Motor neuron (in vitro differentiated cells): ENCODE results near the gene EVX1. TPM values are rescaled to one million over a fixed set of nuclear protein-coding genes. Genes with fewer than 3 reads are reported as not detected.

ENCODE experiments used
- ATAC-seq, 8 experiments: fragments of 200-7000 bp; cut with Tn5 transposase; replicated peaks in 6 of 8; 2 replicates each; pipeline ENCODE4 v1.8.0; 2021; ENCODE audit warnings: mild to moderate bottlenecking in 8 of 8, moderate library complexity in 8 of 8
- H3K27ac ChIP-seq, 2 donors: fragments of 250-450 bp; sonication (Bioruptor Pico); 2 replicates each; pipeline ENCODE4 v1.9.0; 2021; ENCODE audit warnings: antibody characterized with exemption in 2 of 2, mild to moderate bottlenecking in 2 of 2, moderate library complexity in 1 of 2
- H3K4me1 ChIP-seq, 2 donors: fragments of 250-450 bp; sonication (Bioruptor Pico); replicated peaks in 1 of 2; 2 replicates each; pipeline ENCODE4 v1.6.1; 2021; ENCODE audit warnings: antibody characterized with exemption in 2 of 2, mild to moderate bottlenecking in 2 of 2, moderate library complexity in 1 of 2
- H3K4me3 ChIP-seq, 5 donors: fragments of 250-450 bp; sonication (Bioruptor Pico); 2 replicates each; pipeline ENCODE4 v1.9.0; 2021; ENCODE audit warnings: antibody characterized with exemption in 5 of 5, mild to moderate bottlenecking in 5 of 5, moderate library complexity in 4 of 5
- WGBS, 10 experiments: fragments of 450-650 bp; shearing (Covaris generic); methylation state at CpG; one replicate each; pipeline ENCODE4 v1.0.0; 2022; 5-methylcytosine and 5-hydroxymethylcytosine counted together
- in situ Hi-C, 9 experiments: fragments of 400-800 bp; cut with MboI; loops; one replicate each; pipeline ENCODE4 v1.15.0; 2021; ENCODE audit warnings: low sequenced_read_pairs in 9 of 9, low pct_unique_long_range_greater_than_20kb in 2 of 9; ENCODE audit not compliant: unreplicated experiment in 9 of 9
- total RNA-seq, 8 experiments: library from RNA; unstranded; fragments of 300-600 nt; gene quantifications; 2 replicates each; pipeline versions ENCODE4 v1.2.3 to v1.2.4, GENCODE V29; 2022

Gene EVX1
- total RNA-seq, 8 experiments from 2014 or later, result 0.05 to 0.85 (median 0.21) TPM; not detected in 2

GRCh38 chr7:27221201-27221797 lies 21.3 kb upstream of the EVX1 start:
- no peak for ATAC-seq
- peaks cover 0 to 6% of the 10 kb centered on the region in 2 donors for H3K4me1 ChIP-seq
- WGBS, 10 experiments, result 40 to 89% (median 67%) methylated on average over 1 to 3 of the region's 3 CpGs; no CpG with 5 or more reads in 3 of the 10 experiments
- H3K27ac ChIP-seq, result no peak overlapping the region
- in situ Hi-C loops, result loop anchor here in 5 of 9 experiments (25.0 kb wide), 4 partner anchors 366 to 791 kb away; no protein-coding TSS in a partner anchor
- no peak overlapping the region for H3K4me3 ChIP-seq

GRCh38 chr7:27223941-27224575 lies 18.5 kb upstream of the EVX1 start:
- in situ Hi-C loops, result loop anchor here in 5 of 9 experiments (25.0 kb wide), 4 partner anchors 363 to 788 kb away; no protein-coding TSS in a partner anchor
- Histone ChIP-seq H3K27ac (no peak overlapping the region), H3K4me3 (no peak overlapping the region), H3K4me1 (peaks cover 0 to 6% of the 10 kb centered on the region in 2 donors)
- ATAC-seq, result peak in 3 of 8 experiments; percentile 48 to 67 (median 57)

GRCh38 chr7:27224983-27225934 lies 17.3 kb upstream of the EVX1 start:
- 0 to 100% (median 20%) methylated on average over 1 to 35 of the region's 61 CpGs for WGBS, 10 experiments
- H3K27ac ChIP-seq, result no peak overlapping the region
- no peak for ATAC-seq
- no peak overlapping the region for H3K4me3 ChIP-seq
- peaks cover 0 to 6% of the 10 kb centered on the region in 2 donors for H3K4me1 ChIP-seq
- in situ Hi-C loops, result loop anchor here in 7 of 9 experiments (25.0 kb wide), 4 partner anchors 362 to 787 kb away; no protein-coding TSS in a partner anchor

- ATAC-seq, result no peak
- Histone ChIP-seq H3K27ac (no peak overlapping the region), H3K4me3 (no peak overlapping the region), H3K4me1 (peaks cover 0 to 6% of the 10 kb centered on the region in 2 donors)
- 40 to 90% (median 77%) methylated on average over 1 to 4 of the region's 4 CpGs; no CpG with 5 or more reads in 4 of the 10 experiments for WGBS, 10 experiments
- in situ Hi-C loops, result loop anchor here in 3 of 9 experiments (25.0 kb wide), 1 partner anchor 358 kb away; no protein-coding TSS in a partner anchor
These were observed 13.2 kb upstream of the EVX1 start for GRCh38 chr7:27229448-27229847.

GRCh38 chr7:27235387-27236311 lies 7.0 kb upstream of the EVX1 start:
- H3K4me3 ChIP-seq, result peak overlapping the region; percentile 33 to 47 (median 40)
- H3K27ac ChIP-seq, result no peak overlapping the region
- peak; percentile 52 to 93 (median 87) for ATAC-seq
- in situ Hi-C loops, result loop anchor here in 4 of 9 experiments (10.0 to 25.0 kb wide), 2 partner anchors 349 to 352 kb away; no protein-coding TSS in a partner anchor
- WGBS, 10 experiments, result 0 to 79% (median 3%) methylated on average over 4 to 9 of the region's 66 CpGs; no CpG with 5 or more reads in 5 of the 10 experiments
- peaks cover 7 to 10% of the 10 kb centered on the region in 2 donors for H3K4me1 ChIP-seq

- peak in 2 of 8 experiments; percentile 86 to 89 for ATAC-seq
- no peak overlapping the region for H3K27ac ChIP-seq
- in situ Hi-C loops, result loop anchor here in 4 of 9 experiments (10.0 to 25.0 kb wide), 2 partner anchors 347 to 349 kb away; no protein-coding TSS in a partner anchor
- 40 to 78% (median 50%) methylated on average over 1 of the region's 1 CpG; no CpG with 5 or more reads in 5 of the 10 experiments for WGBS, 10 experiments
- peaks cover 7 to 15% of the 10 kb centered on the region in 2 donors for H3K4me1 ChIP-seq
- no peak overlapping the region for H3K4me3 ChIP-seq
These were observed 4.8 kb upstream of the EVX1 start for GRCh38 chr7:27237735-27238334.

- ATAC-seq, result no peak
- Histone ChIP-seq H3K27ac (no peak overlapping the region), H3K4me3 (peak overlapping the region in 1 of 5 donors; percentile 10), H3K4me1 (peaks cover 7 to 16% of the 10 kb centered on the region in 2 donors)
- WGBS, 10 experiments, result 0 to 80% (median 13%) methylated on average over 1 to 8 of the region's 15 CpGs; no CpG with 5 or more reads in 3 of the 10 experiments
- in situ Hi-C loops, result loop anchor here in 4 of 9 experiments (10.0 to 25.0 kb wide), 2 partner anchors 346 to 348 kb away; no protein-coding TSS in a partner anchor
These were observed 3.6 kb upstream of the EVX1 start for GRCh38 chr7:27238979-27239386.

GRCh38 chr7:27239387-27240014 lies 3.1 kb upstream of the EVX1 start:
- peak in 5 of 8 experiments; percentile 3 to 22 (median 13) for ATAC-seq
- in situ Hi-C loops, result loop anchor here in 4 of 9 experiments (10.0 to 25.0 kb wide), 2 partner anchors 345 to 348 kb away; no protein-coding TSS in a partner anchor
- Histone ChIP-seq H3K4me3 (peak overlapping the region in 4 of 5 donors; percentile 0 to 15 (median 10)), H3K27ac (no peak overlapping the region), H3K4me1 (peaks cover 7 to 16% of the 10 kb centered on the region in 2 donors)
- WGBS, 10 experiments, result 0 to 23% (median 0%) methylated on average over 2 to 6 of the region's 55 CpGs; no CpG with 5 or more reads in 5 of the 10 experiments

GRCh38 chr7:27240015-27240731 lies 2.4 kb upstream of the EVX1 start:
- peak overlapping the region in 1 of 5 donors; percentile 15 for H3K4me3 ChIP-seq
- 0 to 40% (median 0%) methylated on average over 1 to 2 of the region's 18 CpGs; no CpG with 5 or more reads in 3 of the 10 experiments for WGBS, 10 experiments
- peaks cover 10 to 16% of the 10 kb centered on the region in 2 donors for H3K4me1 ChIP-seq
- in situ Hi-C loops, result loop anchor here in 3 of 9 experiments (25.0 kb wide), 1 partner anchor 347 kb away; no protein-coding TSS in a partner anchor
- ATAC-seq, result no peak
- H3K27ac ChIP-seq, result no peak overlapping the region
